NK-92 treated with Interleukin-12 subunit alpha and Interleukin-12 subunit beta, amount 100 ng/mL, for 24 hours (cell line): ENCODE results near the gene PDE2A.
A peak's percentile ranks its signal among the peaks of the same experiment; 100 is the strongest.

Experiments used
- DNase-seq: peaks from one replicate; lab custom pipeline; 2025; lab: John Stamatoyannopoulos, UW

Gene PDE2A

GRCh38 chr11:72683782-72684200 is 9.6 kb upstream of the PDE2A start:
- DNase-seq = peak; percentile 26

- no peak for DNase-seq
Measured at GRCh38 chr11:72682858-72683243, 8.6 kb upstream of the PDE2A start.

DNA sequence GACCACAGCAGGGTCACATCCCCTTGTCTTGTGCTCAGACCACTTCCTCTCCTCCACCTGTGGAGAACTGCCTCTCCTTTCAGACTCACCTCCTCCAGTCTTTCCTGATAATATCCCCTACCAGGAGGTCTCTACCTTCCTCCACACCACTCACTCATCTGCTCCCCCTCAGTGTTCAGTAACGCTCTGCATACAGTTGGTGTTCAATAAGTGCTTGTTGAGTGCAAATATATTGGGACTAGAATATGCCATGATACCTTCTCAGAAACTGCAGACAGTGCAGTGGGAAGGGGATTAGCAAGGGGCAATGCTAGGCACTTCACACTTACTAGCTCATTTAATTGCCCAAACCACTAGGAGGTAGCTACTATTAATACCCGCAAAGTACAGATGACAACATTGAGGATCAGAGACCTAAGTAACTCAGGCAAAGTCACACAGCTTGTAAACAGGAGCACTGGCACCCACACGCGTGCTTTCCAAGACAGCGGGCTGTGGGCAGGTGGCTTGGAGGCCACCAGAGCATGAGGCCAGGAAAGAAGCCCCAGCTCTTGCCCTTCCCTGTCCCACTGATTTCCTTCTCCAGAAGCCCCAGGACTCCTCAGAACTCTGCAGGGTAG is 8.1 kb upstream of the PDE2A start:
- DNase-seq = no peak

DNA sequence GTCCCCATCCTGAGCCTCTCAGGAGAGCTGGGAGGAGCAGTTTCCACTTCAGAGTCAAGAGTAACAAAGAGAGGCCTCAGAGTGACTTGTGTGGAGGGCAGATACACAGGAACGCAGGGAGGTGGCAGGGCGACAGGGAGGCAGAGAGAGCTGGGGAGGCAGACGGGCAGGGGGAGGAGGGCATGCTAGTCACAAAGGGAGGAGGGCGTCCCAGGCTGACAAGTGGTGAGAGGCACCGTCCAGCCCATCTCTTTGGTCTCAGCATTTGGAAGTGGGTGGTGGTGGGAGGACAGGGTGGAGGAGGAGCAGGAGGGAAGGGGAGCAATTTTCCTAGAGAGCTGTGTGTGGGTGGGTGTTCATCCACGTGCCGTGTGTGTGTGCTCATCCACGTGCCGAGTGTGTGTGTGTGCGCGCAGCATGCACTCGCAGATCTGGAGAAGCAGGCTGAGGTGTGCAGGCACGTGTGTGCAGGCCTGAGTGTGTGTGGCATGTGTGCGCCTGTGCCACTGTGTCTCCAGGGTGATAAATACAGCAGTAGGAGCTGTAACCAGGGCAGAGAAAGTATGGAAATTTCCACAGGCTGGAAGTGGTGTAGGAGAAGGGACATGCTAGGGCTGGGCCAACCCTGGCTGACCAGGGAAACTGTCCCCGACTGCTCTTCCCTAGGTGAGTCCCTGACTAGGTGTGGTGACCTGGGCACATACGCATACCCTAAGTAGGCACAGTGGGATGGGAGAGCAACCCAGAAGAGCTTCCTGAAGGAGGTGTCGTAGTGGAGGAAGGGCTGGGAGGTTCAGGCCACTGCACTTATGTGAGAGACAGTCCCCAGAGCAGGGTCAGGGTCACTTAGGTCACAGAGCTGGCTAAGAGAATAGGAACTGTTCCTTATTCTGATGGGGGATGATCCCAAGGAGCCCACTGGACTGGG is 7.3 kb upstream of the PDE2A start:
- no peak for DNase-seq

DNA sequence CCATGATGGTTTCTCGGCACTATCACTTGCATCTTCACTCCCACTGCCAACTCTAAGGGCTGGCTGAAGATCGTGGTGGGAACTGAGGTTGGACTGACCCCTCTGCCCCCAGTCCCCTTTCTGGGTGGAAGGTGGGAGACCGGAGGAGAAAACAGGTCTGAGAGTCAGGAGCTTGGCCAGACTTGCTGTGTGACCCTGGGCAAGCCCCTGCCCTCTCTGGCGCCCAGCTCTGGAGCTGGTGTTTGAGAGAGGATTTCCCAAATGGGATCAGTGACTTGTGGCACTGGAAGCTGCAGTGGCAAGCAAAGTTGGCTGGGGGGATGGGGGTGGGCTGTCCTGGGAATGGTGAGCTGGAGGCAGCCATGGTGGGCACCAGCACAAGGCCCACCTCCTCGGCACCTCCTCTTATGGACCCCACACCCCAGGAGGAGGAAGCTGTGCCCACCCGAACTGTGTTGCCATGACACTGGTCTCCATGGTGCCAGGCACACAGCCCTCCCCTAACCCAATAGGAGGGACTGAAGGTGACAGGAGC is 6.5 kb upstream of the PDE2A start:
- no peak for DNase-seq

DNA sequence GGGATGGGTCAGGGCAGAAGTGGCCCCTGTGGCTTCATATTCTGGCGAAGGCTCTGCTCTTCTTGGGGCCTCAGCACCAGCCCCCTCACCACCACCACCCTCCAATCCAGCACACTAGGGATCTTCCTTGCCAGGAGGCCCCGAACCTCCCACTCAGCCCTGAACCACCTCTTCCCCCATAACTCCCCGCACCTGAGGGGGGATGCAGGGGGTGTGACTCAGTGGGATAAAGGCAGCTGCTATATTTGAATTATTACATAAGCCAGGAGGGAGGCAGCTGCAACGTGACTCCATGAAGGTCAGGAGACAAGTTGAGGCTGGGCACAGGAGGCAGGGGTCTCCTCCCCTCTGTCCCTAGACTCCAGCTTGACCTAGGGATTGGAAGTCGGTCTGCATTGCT is 5.6 kb upstream of the PDE2A start:
- no peak for DNase-seq

GRCh38 chr11:72678524-72678923 is 4.3 kb upstream of the PDE2A start:
- DNase-seq = no peak

- DNase-seq = no peak
Measured at GRCh38 chr11:72676861-72677341, 2.7 kb upstream of the PDE2A start.

DNA sequence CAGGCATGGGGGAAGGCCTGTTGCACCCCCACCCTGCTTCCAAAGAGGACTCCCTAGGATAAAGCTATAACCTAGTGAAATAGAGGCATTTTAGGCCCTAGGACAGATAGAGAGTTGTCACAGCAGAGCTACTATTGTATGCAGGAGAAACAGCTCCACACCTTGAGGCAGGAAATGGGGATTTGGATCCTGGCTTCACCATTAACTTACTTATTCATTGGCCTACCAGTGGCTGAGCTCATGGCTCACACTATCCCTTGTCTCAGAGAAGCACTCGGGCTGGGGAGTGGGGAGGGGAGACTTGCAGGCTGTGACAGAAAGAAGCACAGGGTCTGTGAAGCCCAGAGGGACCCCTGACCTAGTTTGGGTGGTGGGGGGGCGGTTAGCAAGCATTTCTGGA is 999 bp upstream of the PDE2A start:
- DNase-seq = no peak

GRCh38 chr11:72673284-72673942 is 809 bp downstream of the PDE2A start:
- no peak for DNase-seq

DNA sequence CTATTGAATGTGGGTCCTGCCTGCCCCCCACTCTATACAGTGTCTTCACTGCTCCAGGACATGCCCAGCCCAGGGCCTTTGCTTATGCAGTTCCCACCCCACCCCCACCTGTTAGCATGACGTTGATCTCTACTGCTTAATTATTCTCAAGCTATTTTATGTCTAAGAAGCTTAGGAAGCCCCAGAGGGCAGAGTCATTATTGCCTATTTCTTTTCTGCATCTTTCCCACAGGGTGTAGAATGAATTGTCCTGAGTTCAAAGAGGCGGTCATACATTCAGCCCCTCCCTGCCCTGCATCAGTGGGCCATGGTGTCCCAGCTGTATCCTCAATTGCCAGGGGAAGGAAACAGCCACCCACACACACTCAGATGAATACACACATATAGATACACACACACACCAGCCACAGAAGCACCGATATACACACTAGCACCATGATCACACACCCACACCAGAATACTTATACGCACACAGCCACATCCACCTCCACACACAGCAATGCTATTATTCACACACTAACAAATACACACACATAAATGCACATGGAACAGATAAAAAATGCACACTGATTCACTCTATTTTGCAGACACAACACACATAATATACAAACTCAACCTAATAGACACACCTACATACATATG is 1.5 kb downstream of the PDE2A start:
- DNase-seq = no peak

- DNase-seq = no peak
Measured at GRCh38 chr11:72671152-72672099, 2.8 kb downstream of the PDE2A start.

DNA sequence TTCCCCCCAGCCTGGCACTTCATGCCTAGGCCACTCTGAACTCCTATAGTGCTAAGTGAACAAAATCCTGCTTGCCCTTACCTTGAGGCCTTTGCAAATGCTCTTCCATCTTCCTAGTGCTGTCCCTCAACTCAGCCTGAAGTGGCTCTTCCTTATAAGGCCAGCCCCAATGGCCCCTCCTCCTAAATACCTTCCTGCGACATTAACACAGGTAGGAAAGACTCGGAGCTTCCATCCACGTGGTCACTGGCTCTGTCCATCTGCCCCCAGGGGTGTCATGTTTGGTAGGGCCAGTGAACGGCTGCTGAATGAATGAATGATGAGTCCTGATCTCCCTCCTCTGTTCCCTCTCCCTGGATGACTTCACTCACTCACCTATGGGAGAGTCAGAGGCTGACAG is 4.2 kb downstream of the PDE2A start:
- no peak for DNase-seq

- DNase-seq = no peak
Measured at GRCh38 chr11:72669527-72669926, 4.7 kb downstream of the PDE2A start.

DNA sequence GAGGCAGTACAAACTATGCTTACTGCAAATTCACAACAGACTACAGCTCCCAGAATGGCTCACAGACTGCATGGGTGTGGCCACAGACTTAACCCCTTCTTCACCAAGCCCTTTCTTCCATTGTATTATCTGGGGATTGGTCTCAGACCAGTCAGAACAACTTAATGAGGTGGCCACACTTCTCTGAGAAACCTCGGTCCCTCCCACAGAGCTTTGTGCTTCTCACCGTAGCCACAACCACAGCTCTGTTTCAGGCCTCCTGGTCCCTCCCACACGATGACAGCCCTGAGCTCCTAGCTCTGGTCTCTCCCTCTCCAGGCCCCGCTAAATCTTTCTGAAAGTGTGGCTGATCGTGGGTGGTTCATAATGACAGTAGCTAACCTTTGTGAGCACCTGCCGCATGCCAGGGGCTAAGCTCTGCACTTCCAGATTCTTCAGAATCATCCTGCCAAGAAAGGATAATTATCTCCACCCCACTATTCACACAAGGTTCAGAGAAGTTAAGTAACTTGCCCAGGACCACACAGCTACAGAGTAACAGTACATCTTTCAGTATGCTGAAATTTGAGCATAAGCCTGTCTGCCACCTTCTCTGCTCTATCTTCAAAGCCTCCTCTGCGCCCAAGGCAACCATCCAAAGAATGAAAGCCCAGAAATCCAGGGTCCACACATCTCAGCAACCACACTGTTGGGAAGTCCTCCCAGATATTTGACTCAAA is 5.4 kb downstream of the PDE2A start:
- DNase-seq = peak; percentile 14

DNA sequence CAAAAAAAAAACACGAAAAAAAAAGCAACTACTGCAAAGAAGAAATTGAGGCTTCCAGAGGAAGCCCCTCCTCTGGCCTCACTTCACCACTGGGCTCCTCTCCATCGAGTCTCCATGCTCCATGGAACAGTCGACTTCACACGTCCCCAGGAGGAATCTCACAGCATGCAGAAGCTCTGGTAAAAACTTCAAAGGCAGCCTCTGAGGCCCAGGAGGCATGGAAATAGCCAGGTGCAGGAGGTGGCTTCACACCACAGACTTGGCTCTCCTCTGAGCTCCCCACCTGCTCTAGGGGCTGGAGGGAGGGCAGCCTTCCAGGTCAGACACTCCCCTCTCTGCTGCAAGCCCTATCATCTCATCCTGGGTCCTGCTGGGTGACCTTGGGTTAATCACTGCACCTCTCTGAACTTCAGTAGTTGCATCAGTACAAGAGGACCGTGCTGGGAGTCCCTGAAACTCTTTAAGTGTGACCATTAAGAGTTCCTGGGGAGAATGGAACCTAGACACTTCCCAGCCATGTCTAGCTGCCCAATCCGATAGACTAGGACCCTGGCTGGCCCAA is 8.2 kb downstream of the PDE2A start:
- no peak for DNase-seq

- no peak for DNase-seq
Measured at GRCh38 chr11:72662036-72662435, 12.2 kb downstream of the PDE2A start.

DNA sequence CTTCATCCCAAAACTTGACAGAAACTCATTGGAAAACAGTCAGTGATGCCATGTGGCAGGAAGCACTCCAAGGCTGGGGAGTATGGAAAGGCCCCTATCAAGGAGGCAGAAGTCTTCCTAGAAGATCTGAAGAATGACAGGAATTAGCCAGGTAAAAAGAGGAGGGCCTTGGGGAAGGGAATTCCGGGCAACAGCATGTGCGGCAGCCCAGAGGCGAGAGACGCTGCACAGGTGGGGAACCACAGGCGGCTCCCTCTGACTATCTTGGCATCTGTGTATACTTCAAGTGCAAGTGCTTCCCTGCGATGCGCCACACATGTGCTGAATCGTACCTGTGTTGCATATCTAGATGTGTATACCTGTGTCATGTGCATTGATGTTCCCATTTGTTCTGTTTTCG is 12.7 kb downstream of the PDE2A start:
- no peak for DNase-seq

- DNase-seq = no peak
Measured at GRCh38 chr11:72658989-72659640, 15.1 kb downstream of the PDE2A start.
